HG03135 (cell line): ENCODE measurements around the gene CCNQ.
A peak's percentile ranks its signal among the peaks of the same experiment; 100 is the strongest.

ENCODE experiments used
- ATAC-seq: cut with Tn5 transposase; IDR thresholded peaks from one replicate; pipeline ENCODE4 v1.9.1; 2021; ENCODE audit warnings: mild to moderate bottlenecking, moderate library complexity; ENCODE audit not compliant: unreplicated experiment

Gene CCNQ

DNA sequence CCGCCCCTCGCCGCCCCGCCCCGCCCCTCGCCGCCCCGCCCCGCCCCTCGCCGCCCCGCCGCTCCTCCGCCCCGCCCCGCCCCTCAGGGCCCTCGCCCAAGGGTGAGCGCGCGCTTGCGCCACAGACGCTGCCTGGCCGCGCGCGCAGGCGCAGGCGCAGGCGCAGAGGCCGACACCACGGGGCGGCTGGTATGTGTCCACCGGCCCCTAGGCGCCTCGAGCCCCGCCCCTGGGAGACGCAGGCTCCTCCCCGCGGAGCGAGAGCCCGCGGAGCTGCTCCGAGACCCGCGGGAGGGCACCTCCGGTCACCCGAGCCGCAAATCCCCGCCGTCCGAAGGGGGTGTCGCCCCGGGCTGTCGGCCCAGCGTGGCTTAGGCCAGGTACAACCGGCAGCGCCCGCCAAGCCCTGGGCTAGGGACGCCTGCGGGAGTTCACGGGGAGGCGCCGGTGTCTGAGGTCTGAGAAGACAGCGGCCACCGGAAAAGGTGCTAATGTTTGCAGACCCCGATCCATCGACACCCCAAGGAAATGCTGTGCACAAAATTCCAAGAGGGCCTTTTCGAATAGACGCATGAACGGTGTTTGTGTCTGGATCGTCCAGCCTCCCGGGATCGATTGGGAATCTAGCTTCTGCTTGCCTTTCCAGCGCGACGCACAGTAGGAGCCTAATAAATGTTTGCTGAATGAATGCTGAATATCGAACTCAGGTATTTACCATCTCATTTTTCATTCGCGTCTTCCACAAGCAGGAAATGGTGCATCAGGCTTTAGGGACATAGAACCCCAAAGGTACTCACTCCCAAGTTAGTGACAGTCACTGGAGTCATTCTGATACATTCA is 473 bp upstream of the CCNQ start:
- ATAC-seq = peak; percentile 75

DNA sequence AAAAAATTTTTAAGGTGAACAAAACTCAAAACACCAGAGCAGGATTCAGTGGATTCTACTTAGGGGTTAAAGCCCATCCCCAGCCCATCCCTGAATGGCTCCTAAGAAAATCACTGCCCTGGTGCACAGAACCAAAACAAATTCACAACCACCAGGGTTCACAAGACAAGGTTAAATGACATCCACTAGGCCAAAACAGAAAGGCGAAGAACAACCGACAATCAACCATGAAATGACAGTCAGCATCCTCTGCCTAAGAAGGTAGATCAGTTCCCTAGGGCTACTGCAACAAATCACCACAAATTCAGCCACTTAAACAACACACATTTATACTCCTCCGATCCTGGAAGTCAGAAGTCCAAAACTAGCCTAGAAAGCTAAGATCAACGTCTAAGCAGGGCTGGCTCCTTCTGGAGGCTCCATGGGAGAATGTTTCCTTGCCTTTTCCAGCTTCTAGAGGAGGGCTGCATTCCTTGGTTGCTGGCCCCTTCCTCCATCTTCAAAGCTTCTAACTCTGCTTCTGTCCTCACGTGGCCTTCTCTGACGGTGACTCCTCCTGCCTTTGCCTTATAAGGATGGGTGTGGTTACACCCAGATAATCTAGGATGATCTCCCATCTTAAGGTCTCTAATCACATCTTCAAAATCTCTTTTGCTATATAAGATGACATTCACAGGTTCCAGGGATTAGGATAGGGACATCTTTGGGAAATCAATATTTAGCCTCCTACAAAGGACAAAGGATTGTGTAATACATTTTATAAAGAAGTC is 1.8 kb downstream of the CCNQ start:
- no peak for ATAC-seq

DNA sequence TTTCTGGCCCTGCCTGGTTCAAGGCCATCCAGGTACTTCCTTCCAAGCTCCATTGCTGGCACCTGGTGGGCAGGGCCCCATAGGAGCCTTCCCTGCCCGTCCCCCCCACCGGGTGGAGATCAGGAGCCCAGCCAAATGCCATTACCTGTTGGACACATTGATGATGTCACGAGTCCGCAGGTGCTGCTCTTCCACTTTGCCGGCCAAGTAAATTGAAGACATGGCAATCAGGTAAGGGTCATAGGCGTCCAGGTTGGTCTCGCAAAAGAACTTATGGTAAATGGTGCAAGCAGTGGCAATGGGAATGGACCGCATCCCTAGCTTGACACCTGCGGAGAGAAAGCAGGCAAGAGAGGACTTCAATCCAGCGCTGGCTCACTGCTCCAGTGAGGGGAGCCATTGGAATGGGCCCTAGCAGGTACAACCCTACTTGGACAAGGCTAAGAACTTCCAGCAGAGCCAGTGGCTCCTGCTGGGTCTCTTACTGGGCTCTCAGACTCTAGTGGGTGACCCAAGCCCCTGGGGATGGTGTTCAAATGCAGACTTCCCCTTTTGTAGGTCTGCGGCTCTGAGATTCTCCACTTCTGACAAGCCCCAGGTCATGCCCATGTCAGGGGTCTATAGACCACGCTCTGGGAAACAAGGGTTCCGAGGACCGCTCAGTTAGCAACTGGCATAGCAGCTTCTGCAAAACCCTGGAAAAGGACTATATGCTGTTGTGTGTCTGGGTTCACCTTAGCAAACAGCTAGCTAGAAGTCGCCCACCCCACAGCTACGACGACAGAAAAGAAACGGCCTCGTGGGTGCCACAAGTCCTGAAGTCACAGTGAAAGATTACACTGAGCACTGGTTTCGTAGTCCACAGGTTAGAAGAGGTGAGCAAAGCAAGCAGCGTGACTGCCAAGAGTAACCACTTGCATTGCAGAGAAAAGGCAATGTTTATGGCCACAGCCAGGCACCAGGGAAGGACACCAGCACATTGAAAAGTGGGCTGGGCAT is 2.8 kb downstream of the CCNQ start:
- no peak for ATAC-seq

DNA sequence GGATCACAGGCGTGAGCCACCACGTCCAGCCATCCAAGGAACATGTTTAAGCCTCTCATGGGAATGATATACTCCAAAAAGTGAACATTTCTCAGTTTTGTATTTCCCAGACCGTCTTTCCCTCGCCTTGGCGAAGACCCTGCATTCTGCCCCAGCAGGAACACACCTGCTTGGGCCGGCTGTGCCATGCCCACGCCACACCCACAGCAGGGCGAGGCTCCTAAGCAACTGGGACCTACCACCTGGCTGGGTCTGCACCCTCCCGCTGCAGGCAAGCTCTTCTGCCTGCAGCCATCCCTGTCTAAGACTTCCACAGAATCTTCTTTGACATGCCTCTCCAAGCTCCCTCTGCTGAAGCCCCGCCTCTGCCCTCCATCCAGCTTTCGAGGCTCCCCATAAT is 3.6 kb downstream of the CCNQ start:
- no peak for ATAC-seq

DNA sequence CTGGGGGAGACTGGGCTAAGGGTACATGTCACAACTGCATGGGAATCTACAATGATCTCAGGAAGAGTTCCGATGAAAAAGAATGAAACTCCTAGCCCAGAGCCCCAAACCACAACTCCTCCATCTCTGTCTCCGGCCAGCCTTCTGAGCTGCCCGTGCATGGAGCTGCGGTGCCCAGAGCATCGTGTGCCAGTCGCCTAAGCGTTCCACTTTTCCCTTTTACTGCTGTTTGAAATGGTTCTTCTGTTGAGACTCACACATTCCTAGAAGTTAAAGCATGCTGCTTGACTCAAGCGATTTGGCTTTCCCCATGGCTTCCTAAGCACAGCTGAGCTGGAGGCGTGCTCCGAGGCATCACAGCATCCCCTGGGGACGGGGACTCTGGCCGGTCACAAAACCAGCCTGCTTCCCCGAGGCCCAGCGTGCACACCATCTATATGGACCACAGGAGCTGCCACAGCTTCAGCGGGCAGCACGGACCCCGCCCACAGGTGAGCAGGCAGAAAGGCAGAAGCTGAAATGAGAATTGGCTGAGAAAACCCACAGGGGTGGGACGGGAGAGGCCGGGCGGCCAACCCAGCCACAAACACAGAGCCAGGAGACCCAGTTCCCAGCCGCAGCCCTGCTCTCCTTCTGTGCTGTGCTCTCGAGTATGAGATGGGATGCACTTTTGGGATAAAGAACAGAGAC is 5.0 kb downstream of the CCNQ start:
- ATAC-seq = no peak

GRCh38 chrX:153592966-153593688 is 5.8 kb downstream of the CCNQ start:
- ATAC-seq = no peak

DNA sequence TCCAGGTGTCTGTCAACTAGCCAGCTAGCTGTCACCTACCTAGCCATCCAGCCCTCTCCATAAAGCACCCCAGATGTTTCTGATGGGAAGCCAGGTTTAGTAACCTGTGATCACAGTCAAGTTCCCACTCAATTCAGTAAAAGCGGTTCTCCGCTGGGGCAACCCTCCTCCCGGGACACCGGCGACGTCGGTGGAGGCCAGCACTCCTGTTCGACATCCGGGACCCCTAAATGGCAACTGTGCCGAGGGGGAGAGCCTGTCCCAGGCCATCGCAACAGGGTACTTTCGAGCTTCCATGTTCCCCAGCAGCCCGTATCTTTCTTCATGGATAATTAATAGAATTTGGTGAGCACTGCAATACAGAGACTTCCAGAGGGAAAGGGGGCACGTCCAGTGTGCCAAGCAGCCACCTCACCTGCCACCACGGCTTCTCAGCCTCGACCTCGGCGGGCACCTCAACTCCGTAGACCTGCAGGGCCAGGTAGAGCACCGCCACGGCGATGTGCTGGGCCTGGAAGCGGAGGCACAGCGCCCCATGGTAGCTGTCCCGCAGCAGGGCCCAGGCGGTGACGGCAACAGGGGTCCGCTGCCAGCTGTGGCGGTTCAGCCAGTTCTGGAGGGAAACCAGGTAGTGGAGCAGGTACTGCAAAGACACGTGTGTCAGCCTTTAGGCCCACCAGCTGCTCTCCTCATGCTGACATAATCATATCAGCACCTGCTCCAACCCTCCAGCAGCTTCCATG is 6.7 kb downstream of the CCNQ start:
- no peak for ATAC-seq

DNA sequence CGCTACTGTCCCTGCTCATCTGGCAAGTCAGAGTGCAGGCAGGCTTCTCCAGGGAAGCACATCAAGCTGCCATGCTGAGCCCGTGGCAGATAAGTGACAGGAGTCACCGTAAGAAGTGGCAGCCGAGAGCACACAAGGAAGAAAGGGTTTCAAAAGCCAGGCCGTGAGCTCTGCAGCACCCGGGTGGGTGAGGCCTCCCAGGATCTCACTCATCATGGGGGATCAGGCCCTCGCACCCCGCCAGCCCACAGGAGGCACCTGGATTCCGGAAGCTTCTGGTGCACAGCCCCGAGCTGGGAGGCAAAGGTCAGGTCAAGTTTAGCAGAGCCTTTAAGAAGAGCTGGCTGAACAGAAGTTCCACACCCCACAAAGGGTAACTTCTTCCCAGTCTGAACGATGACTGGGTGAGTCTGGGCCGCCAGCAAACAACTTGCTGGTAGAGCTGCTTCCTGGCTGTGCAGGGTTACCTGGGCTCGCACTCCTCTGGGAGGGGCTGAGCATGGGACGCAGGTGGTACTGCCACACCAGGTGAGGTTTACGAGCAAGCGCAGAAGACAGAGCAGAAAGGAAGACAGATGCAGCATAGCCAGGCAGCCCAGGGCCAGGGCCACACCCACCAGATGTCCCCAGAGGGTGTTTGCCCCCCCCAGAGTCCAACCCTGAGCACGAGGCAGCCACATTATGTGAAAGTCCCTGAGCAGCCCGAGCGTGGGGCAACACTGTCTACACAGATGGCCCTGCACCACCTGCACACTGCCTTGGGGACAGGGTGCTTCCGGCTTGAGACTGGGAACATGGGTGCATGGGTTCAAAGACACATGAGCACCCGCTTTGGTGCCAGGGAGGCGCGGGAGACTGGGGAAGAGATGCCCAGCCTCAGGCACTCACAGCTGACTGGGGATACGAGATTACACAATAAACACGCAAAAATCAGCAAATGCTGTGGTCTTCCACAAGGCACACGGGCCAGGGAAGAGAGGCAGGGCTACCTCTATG is 7.7 kb downstream of the CCNQ start:
- ATAC-seq = no peak

GRCh38 chrX:153588782-153589446 is 10.0 kb downstream of the CCNQ start:
- no peak for ATAC-seq

DNA sequence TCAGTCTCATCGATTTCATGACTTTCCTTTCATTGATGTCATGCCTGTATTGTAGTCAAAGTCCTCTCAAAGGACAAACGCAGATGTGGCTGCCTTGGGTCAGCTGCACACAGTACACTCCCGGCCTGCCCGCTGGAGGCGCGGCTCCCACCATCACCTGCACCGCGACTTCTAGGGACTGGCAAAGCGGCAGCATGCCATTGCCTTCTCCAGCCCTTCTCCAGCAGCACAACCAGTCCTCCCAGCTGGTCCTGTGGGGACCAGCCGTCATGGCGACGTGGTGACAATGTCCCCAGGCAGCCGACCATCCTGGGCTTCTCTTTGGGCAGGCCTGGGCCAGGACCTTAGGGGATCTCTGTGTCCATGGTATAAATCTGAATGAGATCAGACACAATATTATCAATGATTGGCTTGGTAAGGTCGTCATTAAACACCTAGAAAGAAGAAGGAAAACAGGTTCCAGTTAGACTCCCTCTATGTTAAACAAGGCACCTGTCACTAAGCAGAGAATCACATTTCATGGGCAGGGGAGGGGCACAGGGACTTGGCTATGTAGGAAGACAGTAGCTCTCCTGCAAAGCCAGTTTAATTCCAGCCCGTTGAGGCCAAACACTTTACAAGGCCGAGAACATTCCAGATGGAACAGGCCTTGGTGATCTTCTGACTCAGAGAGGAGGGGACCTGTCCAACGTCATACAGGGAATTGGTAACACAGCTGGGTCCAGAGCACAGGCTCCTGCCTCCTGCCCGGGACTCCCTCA is 10.7 kb downstream of the CCNQ start:
- no peak for ATAC-seq

- ATAC-seq = no peak
These were observed 11.6 kb downstream of the CCNQ start for GRCh38 chrX:153587342-153587741.

DNA sequence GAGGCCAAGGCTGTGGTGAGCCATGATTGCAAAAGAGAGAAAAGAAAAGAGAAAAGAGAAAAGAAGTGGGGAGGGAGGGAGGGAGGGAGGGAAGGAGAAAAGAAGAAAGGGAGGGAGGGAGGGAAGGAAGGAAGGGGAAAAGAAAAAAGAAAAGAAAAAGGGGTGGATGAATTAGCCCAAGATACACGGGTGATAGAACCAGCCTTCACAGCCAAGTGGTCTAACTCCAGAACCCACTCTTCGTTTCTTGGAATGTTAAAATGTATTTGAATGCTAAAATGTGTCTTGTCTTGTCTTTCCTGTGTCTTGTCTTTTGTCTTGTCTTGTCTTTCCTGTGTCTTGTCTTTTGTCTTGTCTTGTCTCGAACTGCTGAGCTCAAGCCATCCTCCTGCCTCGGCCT is 13.1 kb downstream of the CCNQ start:
- no peak for ATAC-seq

GRCh38 chrX:153583433-153583832 is 15.5 kb downstream of the CCNQ start:
- ATAC-seq = no peak

GRCh38 chrX:153582896-153583295 is 16.0 kb downstream of the CCNQ start:
- ATAC-seq = peak; percentile 97

DNA sequence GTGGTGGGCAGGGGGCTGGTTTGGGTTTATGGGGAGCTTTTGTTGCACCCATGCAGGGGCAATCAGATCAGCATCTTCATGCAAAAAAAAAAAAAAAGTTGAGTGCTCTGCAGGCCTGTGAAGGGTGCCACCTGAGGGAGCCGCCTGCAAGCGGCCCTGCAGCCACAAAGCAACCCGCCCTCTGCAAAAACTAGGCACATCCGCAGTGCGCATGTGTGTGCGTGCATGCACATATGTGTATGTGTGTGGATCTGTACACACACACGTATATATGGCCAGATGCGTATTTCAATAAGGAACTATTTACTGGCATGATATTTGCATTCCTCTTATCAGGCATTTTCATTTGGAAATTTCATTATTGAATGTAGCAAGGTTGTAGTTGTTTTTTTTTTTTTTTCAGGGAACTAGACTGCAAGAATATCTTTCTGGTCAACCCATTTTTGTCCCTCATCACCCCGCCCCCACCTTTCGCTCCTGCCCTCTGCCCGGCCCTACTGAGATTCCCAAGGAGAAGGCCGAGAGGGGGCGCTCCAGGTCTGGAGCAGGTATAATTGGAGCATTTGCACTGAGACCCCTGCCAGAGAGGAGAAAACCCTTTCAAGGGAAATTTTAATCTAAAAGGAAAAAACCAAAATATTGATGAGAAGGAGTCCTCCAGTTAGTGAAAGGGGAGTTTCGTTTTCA is 18.1 kb downstream of the CCNQ start:
- no peak for ATAC-seq

- ATAC-seq = no peak
These were observed 20.1 kb downstream of the CCNQ start for GRCh38 chrX:153578889-153579288.
